IMR-90 (cell line): Measurements from ENCODE around the gene PHOSPHO1. TPM values are rescaled to one million over a fixed set of nuclear protein-coding genes. Genes with fewer than 3 reads are reported as not detected.

ENCODE experiments used
- ATAC-seq: fragments of 200-7000 bp; cut with Tn5 transposase; 2 replicates; pipeline ENCODE4 v1.9.1; 2020; ENCODE audit warnings: low read depth, mild to moderate bottlenecking, moderate library complexity
- BruUV-seq: library from RNA; stranded (reverse); fragments of 400-500 nt; replicated peaks from 2 replicates; lab custom pipeline; 2021; lab: Mats Ljungman, UMichigan
- CTCF ChIA-PET: fragments of 300-600 bp; formaldehyde crosslinking; extraction: SDS; loops from one replicate; lab custom pipeline; 2021; ENCODE audit warnings: antibody characterized with exemption; lab: Yijun Ruan, JAX
- POLR2A ChIA-PET: fragments of 300-600 bp; sonication (Branson Sonifier 250); formaldehyde crosslinking; loops from one replicate; lab custom pipeline; 2022; ENCODE audit warnings: antibody characterized with exemption; ENCODE audit not compliant: unreplicated experiment; lab: Charles Lee
- DNase-seq: peaks from one replicate; pipeline ENCODE4 v3.0.0; 2013
- H2AFZ ChIP-seq: replicated peaks from 2 replicates; pipeline ENCODE3; 2013; ENCODE audit warnings: low read length, mild to moderate bottlenecking; ENCODE audit not compliant: poor library complexity
- H2AK5ac ChIP-seq: 2 replicates; pipeline ENCODE4 v1.6.1; 2013; ENCODE audit warnings: low read depth, low read length, inconsistent platforms
- H2AK9ac ChIP-seq: replicated peaks from 2 replicates; pipeline ENCODE3; 2013; ENCODE audit warnings: mild to moderate bottlenecking, low read depth, low read length, moderate library complexity; ENCODE audit not compliant: poor library complexity
- H2BK120ac ChIP-seq: 2 replicates; pipeline ENCODE4 v1.6.1; 2013; ENCODE audit warnings: low read depth, low read length, inconsistent platforms
- H2BK15ac ChIP-seq: 3 replicates; pipeline ENCODE4 v1.6.1; 2013; ENCODE audit warnings: low read depth, low read length, inconsistent platforms
- H2BK20ac ChIP-seq: 2 replicates; pipeline ENCODE4 v1.6.1; 2013; ENCODE audit warnings: low read depth, mild to moderate bottlenecking, inconsistent platforms, low read length, moderate library complexity
- H2BK5ac ChIP-seq: 2 replicates; pipeline ENCODE4 v1.6.1; 2013; ENCODE audit warnings: mild to moderate bottlenecking, low read depth, low read length, inconsistent platforms; ENCODE audit not compliant: poor library complexity, severe bottlenecking
- H3K14ac ChIP-seq: replicated peaks from 2 replicates; pipeline ENCODE4 v1.6.1; 2013; ENCODE audit warnings: low read depth, low read length, inconsistent platforms
- H3K18ac ChIP-seq: 2 replicates; pipeline ENCODE4 v1.6.1; 2013; ENCODE audit warnings: low read depth, low read length, control low read depth
- H3K23ac ChIP-seq: 2 replicates; pipeline ENCODE4 v1.6.1; 2013; ENCODE audit warnings: low read depth, low read length, inconsistent platforms
- H3K27ac ChIP-seq: 2 replicates; pipeline ENCODE4 v1.5.1; 2013; ENCODE audit warnings: mild to moderate bottlenecking, control low read depth, low read length; ENCODE audit not compliant: insufficient read depth
- H3K27me3 ChIP-seq: 2 replicates; pipeline ENCODE4 v1.6.1; 2013; ENCODE audit warnings: low read length; ENCODE audit not compliant: control insufficient read depth, insufficient read depth
- H3K36me3 ChIP-seq: 2 replicates; pipeline ENCODE4 v1.6.1; 2013; ENCODE audit warnings: low read length, mixed read lengths; ENCODE audit not compliant: control insufficient read depth, insufficient read depth
- H3K4ac ChIP-seq: 2 replicates; pipeline ENCODE4 v1.6.1; 2013; ENCODE audit warnings: low read depth, low read length, inconsistent platforms
- H3K4me1 ChIP-seq: 2 replicates; pipeline ENCODE4 v1.6.1; 2013; ENCODE audit warnings: low read length, mixed read lengths; ENCODE audit not compliant: control insufficient read depth, insufficient read depth
- H3K4me2 ChIP-seq: 2 replicates; pipeline ENCODE4 v1.6.1; 2013; ENCODE audit warnings: low read depth, mild to moderate bottlenecking, control low read depth, low read length, moderate library complexity
- H3K4me3 ChIP-seq: 2 replicates; pipeline ENCODE4 v1.5.1; 2013; ENCODE audit warnings: low read depth, mild to moderate bottlenecking, control low read depth, low read length, moderate library complexity; ENCODE audit not compliant: insufficient read depth
- H3K56ac ChIP-seq: 2 replicates; pipeline ENCODE4 v1.6.1; 2013; ENCODE audit warnings: low read length, inconsistent platforms; ENCODE audit not compliant: insufficient read depth; ENCODE audit errors: extremely low read depth
- H3K79me1 ChIP-seq, 2 experiments: 2 replicates each; pipeline ENCODE4 v1.6.1; 2013; ENCODE audit warnings: low read length in 2 of 2, inconsistent platforms in 1 of 2, low read depth in 1 of 2
- H3K9ac ChIP-seq: 2 replicates; pipeline ENCODE4 v1.6.1; 2013; ENCODE audit warnings: low read depth, low read length, control low read depth
- H3K9me1 ChIP-seq: 2 replicates; pipeline ENCODE4 v1.6.1; 2013; ENCODE audit warnings: low read length, inconsistent platforms; ENCODE audit not compliant: insufficient read depth
- H3K9me3 ChIP-seq: 2 replicates; pipeline ENCODE4 v1.6.1; 2013; ENCODE audit warnings: low read length; ENCODE audit not compliant: control insufficient read depth, insufficient read depth
- H4K20me1 ChIP-seq: 2 replicates; pipeline ENCODE4 v1.6.1; 2013; ENCODE audit warnings: low read length, inconsistent platforms; ENCODE audit not compliant: insufficient read depth
- H4K5ac ChIP-seq: 2 replicates; pipeline ENCODE4 v1.6.1; 2013; ENCODE audit warnings: mild to moderate bottlenecking, low read depth, low read length, control low read depth
- H4K8ac ChIP-seq, 2 experiments: 2 replicates each; pipeline ENCODE4 v1.6.1; 2013; ENCODE audit warnings: low read depth in 2 of 2, low read length in 2 of 2, control low read depth in 1 of 2, inconsistent platforms in 1 of 2
- H4K91ac ChIP-seq: 2 replicates; pipeline ENCODE4 v1.6.1; 2013; ENCODE audit warnings: low read depth, low read length, inconsistent platforms; ENCODE audit not compliant: insufficient read depth
- RCOR1 ChIP-seq: IDR thresholded peaks from 2 replicates; pipeline ENCODE4 v1.6.1; 2012; ENCODE audit warnings: mild to moderate bottlenecking, low read length, improper control_type of control experiment; ENCODE audit not compliant: insufficient replicate concordance
- WGBS, 2 experiments: methylation state at CpG; one replicate each; pipeline versions ENCODE4 v1.1.5 to v1.1.7; 2013; ENCODE audit warnings: missing lambda C conversion rate in 2 of 2; ENCODE audit not compliant: insufficient read length in 1 of 2; ENCODE audit errors: extremely low coverage in 2 of 2; 5-methylcytosine and 5-hydroxymethylcytosine counted together
- dilution Hi-C: fragments of 300-500 bp; cut with HindIII; formaldehyde crosslinking; loops from one replicate; pipeline ENCODE4 v1.14.3; 2018; ENCODE audit warnings: low sequenced_read_pairs; ENCODE audit not compliant: unreplicated experiment
- in situ Hi-C: fragments of 300-500 bp; cut with MboI; formaldehyde crosslinking; loops from 3 replicates; pipeline ENCODE4 v1.14.3; 2019; ENCODE audit warnings: low sequenced_read_pairs, inconsistent platforms, mixed read lengths
- intact Hi-C: fragments of 100-400 bp; cut with micrococcal nuclease; formaldehyde crosslinking; loops from 2 replicates; pipeline ENCODE4 v1.10.0; 2022
- polyA plus RNA-seq, 3 experiments: library from polyadenylated mRNA; depleted of rRNA; stranded (reverse); fragments of >200 nt; gene quantifications; 2 replicates each; pipeline ENCODE4 v1.2.3, GENCODE V29; 2012; ENCODE audit warnings: low replicate concordance in 1 of 3
- total RNA-seq: library from RNA; depleted of rRNA; stranded (reverse); fragments of >200 nt; gene quantifications from 2 replicates; pipeline ENCODE4 v1.2.3, GENCODE V29; 2012

PHOSPHO1 gene
- total and polyA plus RNA-seq, 2 of the 4 experiments (the other 2 are of a cell fraction) = under 0.01 to 0.48 TPM

GRCh38 chr17:49198211-49198610 lies 32.4 kb downstream of the PHOSPHO1 start:
- DNase-seq (no peak), ATAC-seq (no peak)
- dilution Hi-C loops = no loop called here
- Histone ChIP-seq H2BK20ac (no peak overlapping the region), H4K5ac (no peak overlapping the region), H3K4me2 (no peak overlapping the region), H4K20me1 (no peaks in the 10 kb centered on the region), H2AK9ac (no peak overlapping the region), H3K23ac (no peak overlapping the region), H3K4me1 (no peaks in the 10 kb centered on the region), H3K9me3 (no peaks in the 10 kb centered on the region), H3K4me3 (no peak overlapping the region), H3K14ac (no peak overlapping the region), H3K9me1 (0 out of 2 replicates have a peak, but pooled peaks cover 4% of the 10 kb centered on the region), H3K27me3 (peaks cover 3% of the 10 kb centered on the region; the same call in 1 of the 2 replicates), H2BK5ac (no peak overlapping the region), H3K4ac (no peak overlapping the region), H2BK120ac (no peak overlapping the region), H3K18ac (no peak overlapping the region), H2BK15ac (no peak overlapping the region), H2AFZ (no peak overlapping the region), H3K56ac (no peak overlapping the region), H3K27ac (no peak overlapping the region), H3K9ac (no peak overlapping the region), H2AK5ac (no peak overlapping the region), H4K91ac (no peak overlapping the region), H3K36me3 (no peaks in the 10 kb centered on the region), H4K8ac (no peak overlapping the region), H3K79me1 (no peaks in the 10 kb centered on the region)
- CTCF ChIA-PET = no interaction called here
- TF ChIP-seq RCOR1 = no peak
- no CpG with 5 or more reads among the region's 2 CpGs for WGBS, 2 experiments
- in situ Hi-C loops = no loop called here
- BruUV-seq = no TSS peak
- intact Hi-C loops = loop anchor here (10.0 kb wide), 1 partner anchor 867 kb away; no protein-coding TSS in a partner anchor
- POLR2A ChIA-PET = interaction anchor here (0.6 kb wide), 1 partner anchor 61 kb away, joined by 8 read pairs; no protein-coding TSS in a partner anchor
